ENCODE results near the gene PDE6D. TPM values are rescaled to one million over a fixed set of nuclear protein-coding genes. Genes with fewer than 3 reads are reported as not detected.
A peak's percentile ranks its signal among the peaks of the same experiment; 100 is the strongest.

Gene PDE6D
- total RNA-seq, 6 donors from 2014 or later, result 10.5 to 22.8 (median 17.4) TPM

DNA sequence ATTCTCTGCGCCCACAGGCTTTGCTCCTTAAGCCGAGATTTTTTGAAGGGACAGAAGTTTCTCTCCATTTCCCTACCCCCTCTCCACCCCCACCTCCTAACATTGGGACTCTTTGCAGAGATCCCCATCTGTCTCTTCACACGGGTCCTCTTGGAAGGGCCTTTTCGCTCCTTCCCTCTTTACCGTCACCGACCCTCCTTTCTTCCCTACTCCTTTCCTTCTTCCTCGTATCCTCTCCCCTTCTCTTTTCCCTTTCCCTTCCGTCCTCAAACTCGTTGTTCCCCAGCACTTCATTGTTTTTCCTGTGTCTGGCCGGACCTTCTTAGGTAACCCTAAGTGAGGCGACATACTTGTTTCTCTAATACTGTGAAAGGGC is 5.8 kb upstream of the PDE6D start:
- WGBS, 2 donors, result 17 to 20% methylated on average over 11 of the region's 11 CpGs
- TF ChIP-seq POLR2AphosphoS5 (IDR thresholded peaks at IDR 0.05) (no peak), EP300 (IDR thresholded peaks at IDR 0.05) (no peak)
- H3K9me3 ChIP-seq, result no peaks in the 10 kb centered on the region
- H3K4me3 ChIP-seq, result peak overlapping the region; percentile 76 to 98 (median 96)
- ATAC-seq (ENCODE audit: low FRiP score in 2 of 2) (no peak), DNase-seq (no peak)
- no peaks in the 10 kb centered on the region for H3K27me3 ChIP-seq
- peaks cover 0 to 31% (median 10%) of the 10 kb centered on the region in 4 donors for H3K36me3 ChIP-seq
- peaks cover 29 to 51% (median 40%) of the 10 kb centered on the region in 4 donors for H3K4me1 ChIP-seq
- peak overlapping the region in 2 of 4 donors; percentile 71 to 80 for H3K27ac ChIP-seq

DNA sequence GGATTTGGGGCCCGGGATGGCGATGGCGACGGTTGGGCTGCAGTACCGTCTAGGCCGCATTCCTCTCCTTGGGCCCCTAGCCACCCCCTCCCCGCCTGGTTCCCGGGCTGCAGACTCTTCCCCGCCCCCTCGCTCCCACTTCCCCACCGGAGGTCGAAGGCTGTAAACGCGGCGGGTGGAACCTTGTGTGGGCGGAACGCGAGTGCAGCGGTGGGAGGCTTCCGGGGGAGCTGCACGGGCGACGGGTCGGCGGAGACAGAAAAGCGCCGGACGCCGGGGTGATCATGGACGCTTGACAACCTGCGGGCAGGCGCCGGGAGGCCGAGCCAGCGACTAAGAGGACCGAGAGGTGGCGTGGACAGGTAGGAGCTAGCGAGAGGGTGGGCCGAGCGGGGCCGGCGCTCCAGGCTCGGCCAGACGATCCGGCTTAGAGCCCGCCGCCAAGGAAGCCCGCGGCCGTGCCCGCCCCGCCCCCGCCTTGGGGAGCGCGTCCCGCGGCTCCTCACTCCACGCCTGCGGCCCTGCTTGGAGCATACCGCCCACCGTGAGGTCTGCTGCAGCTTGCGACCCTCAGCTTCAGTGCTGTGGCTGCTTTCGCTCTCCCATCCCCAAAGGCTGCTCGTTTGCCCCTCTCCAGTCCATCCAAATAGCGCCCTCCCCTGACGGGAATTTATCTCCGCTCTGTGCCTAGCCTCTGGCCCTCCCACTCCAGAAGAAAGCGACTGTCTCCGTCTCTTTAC is 5.3 kb upstream of the PDE6D start, which contains the start of gene COPS7B:
Gene COPS7B, plus strand, starts transcription at position 269 of the 740 bp plus-strand sequence. CDS start 2,126 bp downstream, outside the sequence.
- H3K4me3 ChIP-seq, result peak within 1 kb of the TSS; percentile 76 to 98 (median 96)
- H3K36me3 ChIP-seq, result peaks cover 0 to 26% (median 6%) of the 10 kb centered on the region in 4 donors
- no peaks in the 10 kb centered on the region for H3K9me3 ChIP-seq
- TF ChIP-seq POLR2A (IDR thresholded peaks at IDR 0.05) (peak in 2 of 4 donors; percentile 35 to 39), EP300 (IDR thresholded peaks at IDR 0.05) (no peak), POLR2AphosphoS5 (IDR thresholded peaks at IDR 0.05) (peak; percentile 25 to 81)
- TF ChIP-seq, protein P1, sequence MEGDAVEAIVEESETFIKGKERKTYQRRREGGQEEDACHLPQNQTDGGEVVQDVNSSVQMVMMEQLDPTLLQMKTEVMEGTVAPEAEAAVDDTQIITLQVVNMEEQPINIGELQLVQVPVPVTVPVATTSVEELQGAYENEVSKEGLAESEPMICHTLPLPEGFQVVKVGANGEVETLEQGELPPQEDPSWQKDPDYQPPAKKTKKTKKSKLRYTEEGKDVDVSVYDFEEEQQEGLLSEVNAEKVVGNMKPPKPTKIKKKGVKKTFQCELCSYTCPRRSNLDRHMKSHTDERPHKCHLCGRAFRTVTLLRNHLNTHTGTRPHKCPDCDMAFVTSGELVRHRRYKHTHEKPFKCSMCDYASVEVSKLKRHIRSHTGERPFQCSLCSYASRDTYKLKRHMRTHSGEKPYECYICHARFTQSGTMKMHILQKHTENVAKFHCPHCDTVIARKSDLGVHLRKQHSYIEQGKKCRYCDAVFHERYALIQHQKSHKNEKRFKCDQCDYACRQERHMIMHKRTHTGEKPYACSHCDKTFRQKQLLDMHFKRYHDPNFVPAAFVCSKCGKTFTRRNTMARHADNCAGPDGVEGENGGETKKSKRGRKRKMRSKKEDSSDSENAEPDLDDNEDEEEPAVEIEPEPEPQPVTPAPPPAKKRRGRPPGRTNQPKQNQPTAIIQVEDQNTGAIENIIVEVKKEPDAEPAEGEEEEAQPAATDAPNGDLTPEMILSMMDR (IDR thresholded peaks at IDR 0.05), result peak in 2 of 6 experiments; percentile 11 to 43
- no peaks in the 10 kb centered on the region for H3K27me3 ChIP-seq
- DNase-seq, result peak; percentile 82 to 95
- 1 to 2% methylated on average over 21 to 38 of the region's 69 CpGs for WGBS, 2 donors
- H3K27ac ChIP-seq, result peak within 1 kb of the TSS; percentile 67 to 80 (median 71)
- peaks cover 29 to 53% (median 40%) of the 10 kb centered on the region in 4 donors for H3K4me1 ChIP-seq
- peak; percentile 83 to 85 for ATAC-seq (ENCODE audit: low FRiP score in 2 of 2)

DNA sequence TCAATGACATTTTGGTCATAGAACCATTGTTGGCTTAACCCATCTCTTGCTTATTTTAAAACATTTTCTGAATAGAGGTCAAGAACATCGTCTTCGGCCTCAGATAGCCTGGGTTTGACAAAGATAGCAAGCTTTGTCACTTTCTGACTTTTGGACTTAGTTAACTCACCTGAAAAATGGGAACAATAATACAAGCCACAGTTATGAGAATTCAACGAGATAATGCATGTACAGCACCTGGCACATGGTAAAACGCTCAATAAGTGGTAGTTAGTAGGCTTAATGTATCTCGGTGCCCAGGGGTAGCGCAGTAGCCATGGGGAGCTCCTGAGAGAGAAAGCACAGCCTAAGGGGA is 4.7 kb upstream of the PDE6D start:
- no peak for DNase-seq
- peaks cover 29 to 53% (median 40%) of the 10 kb centered on the region in 4 donors for H3K4me1 ChIP-seq
- TF ChIP-seq, protein P1 (IDR thresholded peaks at IDR 0.05), result no peak
- TF ChIP-seq POLR2A (IDR thresholded peaks at IDR 0.05), result no peak
- TF ChIP-seq EP300 (IDR thresholded peaks at IDR 0.05), result no peak
- TF ChIP-seq POLR2AphosphoS5 (IDR thresholded peaks at IDR 0.05), result no peak
- 45 to 51% methylated on average over 6 of the region's 6 CpGs for WGBS, 2 donors
- H3K9me3 ChIP-seq, result no peaks in the 10 kb centered on the region
- peak overlapping the region; percentile 76 to 98 (median 96) for H3K4me3 ChIP-seq
- peak overlapping the region in 3 of 4 donors; percentile 67 to 80 (median 71) for H3K27ac ChIP-seq
- ATAC-seq (ENCODE audit: low FRiP score in 2 of 2), result no peak
- H3K36me3 ChIP-seq, result peaks cover 0 to 20% (median 4%) of the 10 kb centered on the region in 4 donors
- no peaks in the 10 kb centered on the region for H3K27me3 ChIP-seq

DNA sequence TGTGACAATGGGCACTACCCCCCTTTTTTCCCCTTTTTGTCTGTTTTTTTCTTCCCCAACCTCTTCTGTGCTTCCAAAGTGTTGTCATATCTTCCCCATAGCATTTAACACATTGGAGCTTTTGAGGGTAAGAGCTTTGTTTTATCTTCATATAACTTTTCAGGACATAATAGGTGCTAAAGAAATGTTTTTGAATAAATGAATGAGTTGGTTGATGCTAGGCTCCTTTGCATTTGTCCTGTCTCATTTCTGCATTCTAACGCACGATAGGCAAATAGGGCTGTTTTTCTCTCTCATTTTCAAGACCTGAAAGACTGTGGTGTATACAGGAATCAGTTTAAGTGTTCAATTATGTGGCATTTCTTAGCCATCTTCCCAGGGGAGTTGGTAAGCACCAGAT is 4.3 kb upstream of the PDE6D start:
- 93 to 96% methylated on average over 2 of the region's 2 CpGs for WGBS, 2 donors
- Histone ChIP-seq H3K27ac (no peak overlapping the region), H3K4me3 (no peak overlapping the region)

More for the DNA sequence above, 4.3 kb upstream of the PDE6D start:
- TF ChIP-seq EP300 (IDR thresholded peaks at IDR 0.05) (no peak), POLR2A (IDR thresholded peaks at IDR 0.05) (no peak), POLR2AphosphoS5 (IDR thresholded peaks at IDR 0.05) (no peak)
- TF ChIP-seq, protein P1 (IDR thresholded peaks at IDR 0.05), result no peak
- Histone ChIP-seq H3K27me3 (no peaks in the 10 kb centered on the region), H3K9me3 (no peaks in the 10 kb centered on the region), H3K36me3 (peaks cover 0 to 20% (median 4%) of the 10 kb centered on the region in 4 donors), H3K4me1 (peaks cover 29 to 56% (median 42%) of the 10 kb centered on the region in 4 donors)
- ATAC-seq (ENCODE audit: low FRiP score in 2 of 2) (no peak), DNase-seq (no peak)

All from upper lobe of left lung (tissue), 6 donors.